HEK293 (cell line): Measurements from ENCODE around the gene NID1.
A peak's percentile ranks its signal among the peaks of the same experiment; 100 is the strongest.

Experiments used
- CTCF ChIP-seq: fragments of 450-650 bp; formaldehyde crosslinking; IDR thresholded peaks from 2 replicates; pipeline ENCODE4 v1.5.1; 2016; ENCODE audit warnings: missing biosample characterization, missing genetic modification characterization
- GLIS1 ChIP-seq: fragments of 450-650 bp; formaldehyde crosslinking; IDR thresholded peaks from 2 replicates; pipeline ENCODE4 v1.5.1; 2016; ENCODE audit warnings: missing biosample characterization, missing genetic modification characterization
- INSM2 ChIP-seq: fragments of 450-650 bp; formaldehyde crosslinking; IDR thresholded peaks from 2 replicates; pipeline ENCODE4 v1.5.1; 2016; ENCODE audit warnings: missing biosample characterization, missing genetic modification characterization
- KLF16 ChIP-seq: fragments of 450-650 bp; formaldehyde crosslinking; IDR thresholded peaks from 2 replicates; pipeline ENCODE4 v1.5.1; 2017; ENCODE audit warnings: missing biosample characterization, missing genetic modification characterization
- KLF7 ChIP-seq: fragments of 450-650 bp; formaldehyde crosslinking; IDR thresholded peaks from 2 replicates; pipeline ENCODE4 v1.5.1; 2016; ENCODE audit warnings: missing biosample characterization, missing genetic modification characterization, borderline replicate concordance
- OSR2 ChIP-seq: fragments of 450-650 bp; formaldehyde crosslinking; IDR thresholded peaks from 2 replicates; pipeline ENCODE4 v1.5.1; 2016; ENCODE audit warnings: missing biosample characterization, missing genetic modification characterization
- RBAK ChIP-seq: fragments of 450-650 bp; formaldehyde crosslinking; IDR thresholded peaks from 2 replicates; pipeline ENCODE4 v1.5.1; 2016; ENCODE audit warnings: missing biosample characterization, missing genetic modification characterization
- TSHZ1 ChIP-seq: fragments of 450-650 bp; formaldehyde crosslinking; IDR thresholded peaks from 2 replicates; pipeline ENCODE4 v1.5.1; 2016; ENCODE audit warnings: missing biosample characterization, missing genetic modification characterization, borderline replicate concordance
- YY1 ChIP-seq: fragments of 450-650 bp; formaldehyde crosslinking; IDR thresholded peaks from 2 replicates; pipeline ENCODE4 v1.5.1; 2018; ENCODE audit warnings: missing biosample characterization, missing genetic modification characterization
- ZBTB7A ChIP-seq: fragments of 450-650 bp; formaldehyde crosslinking; IDR thresholded peaks from 2 replicates; pipeline ENCODE4 v1.5.1; 2016; ENCODE audit warnings: low read depth, missing biosample characterization, missing genetic modification characterization
- ZEB2 ChIP-seq: fragments of 450-650 bp; formaldehyde crosslinking; IDR thresholded peaks from 2 replicates; pipeline ENCODE4 v1.5.1; 2016; ENCODE audit warnings: missing biosample characterization, missing genetic modification characterization
- ZFP37 ChIP-seq: fragments of 450-650 bp; formaldehyde crosslinking; IDR thresholded peaks from 2 replicates; pipeline ENCODE4 v1.5.1; 2016; ENCODE audit warnings: missing biosample characterization, missing genetic modification characterization
- ZFP69B ChIP-seq: fragments of 450-650 bp; formaldehyde crosslinking; IDR thresholded peaks from 2 replicates; pipeline ENCODE4 v1.5.1; 2016; ENCODE audit warnings: missing biosample characterization, missing genetic modification characterization
- ZNF133 ChIP-seq: fragments of 450-650 bp; formaldehyde crosslinking; IDR thresholded peaks from 2 replicates; pipeline ENCODE4 v1.5.1; 2016; ENCODE audit warnings: missing biosample characterization, missing genetic modification characterization
- ZNF16 ChIP-seq: fragments of 450-650 bp; formaldehyde crosslinking; IDR thresholded peaks from 2 replicates; pipeline ENCODE4 v1.5.1; 2016; ENCODE audit warnings: low read depth, missing biosample characterization, missing genetic modification characterization
- ZNF18 ChIP-seq: fragments of 450-650 bp; formaldehyde crosslinking; IDR thresholded peaks from 2 replicates; pipeline ENCODE4 v1.5.1; 2016; ENCODE audit warnings: missing biosample characterization, missing genetic modification characterization
- ZNF239 ChIP-seq: fragments of 450-650 bp; formaldehyde crosslinking; IDR thresholded peaks from 2 replicates; pipeline ENCODE4 v1.5.1; 2016; ENCODE audit warnings: missing biosample characterization, missing genetic modification characterization
- ZNF248 ChIP-seq: fragments of 450-650 bp; formaldehyde crosslinking; IDR thresholded peaks from 2 replicates; pipeline ENCODE4 v1.5.1; 2017; ENCODE audit warnings: missing biosample characterization, missing genetic modification characterization
- ZNF311 ChIP-seq: fragments of 450-650 bp; formaldehyde crosslinking; IDR thresholded peaks from 2 replicates; pipeline ENCODE4 v1.5.1; 2017; ENCODE audit warnings: missing biosample characterization, missing genetic modification characterization, borderline replicate concordance
- ZNF391 ChIP-seq: fragments of 450-650 bp; formaldehyde crosslinking; IDR thresholded peaks from 2 replicates; pipeline ENCODE4 v1.5.1; 2016; ENCODE audit warnings: low read depth, missing biosample characterization, missing genetic modification characterization, borderline replicate concordance
- ZNF404 ChIP-seq: fragments of 450-650 bp; formaldehyde crosslinking; IDR thresholded peaks from 2 replicates; pipeline ENCODE4 v1.5.1; 2017; ENCODE audit warnings: missing biosample characterization, missing genetic modification characterization
- ZNF529 ChIP-seq: fragments of 450-650 bp; formaldehyde crosslinking; IDR thresholded peaks from 2 replicates; pipeline ENCODE4 v1.5.1; 2017; ENCODE audit warnings: missing genetic modification characterization, missing biosample characterization; ENCODE audit not compliant: insufficient replicate concordance
- ZNF544 ChIP-seq: fragments of 450-650 bp; formaldehyde crosslinking; IDR thresholded peaks from 2 replicates; pipeline ENCODE4 v1.5.0; 2017; ENCODE audit warnings: missing biosample characterization, missing genetic modification characterization
- ZNF704 ChIP-seq: fragments of 450-650 bp; formaldehyde crosslinking; IDR thresholded peaks from 2 replicates; pipeline ENCODE4 v1.5.1; 2016; ENCODE audit warnings: missing biosample characterization, missing genetic modification characterization
- ZNF76 ChIP-seq: fragments of 450-650 bp; formaldehyde crosslinking; IDR thresholded peaks from 2 replicates; pipeline ENCODE4; 2016; ENCODE audit warnings: low read depth, missing biosample characterization, missing genetic modification characterization, borderline replicate concordance
- ZNF777 ChIP-seq: fragments of 450-650 bp; formaldehyde crosslinking; IDR thresholded peaks from 2 replicates; pipeline ENCODE4 v1.5.1; 2017; ENCODE audit warnings: missing biosample characterization, missing genetic modification characterization, borderline replicate concordance
- ZNF791 ChIP-seq: fragments of 450-650 bp; formaldehyde crosslinking; IDR thresholded peaks from 2 replicates; pipeline ENCODE4 v1.5.1; 2016; ENCODE audit warnings: missing biosample characterization, missing genetic modification characterization
- ZSCAN18 ChIP-seq: fragments of 450-650 bp; formaldehyde crosslinking; IDR thresholded peaks from 2 replicates; pipeline ENCODE4 v1.5.1; 2016; ENCODE audit warnings: missing biosample characterization, missing genetic modification characterization

The NID1 gene

GRCh38 chr1:236064674-236065508, at the start of gene NID1 (continued):
- TF ChIP-seq TSHZ1 (tag by site-specific recombination) (peak; percentile 18; the same call in 1 of the 2 replicates), ZNF777 (tag by site-specific recombination) (no peak), CTCF (tag by site-specific recombination) (peak; percentile 97), ZNF544 (tag by site-specific recombination) (no peak), ZNF248 (tag by site-specific recombination) (no peak), ZFP69B (tag by site-specific recombination) (peak; percentile 59; the same call in 1 of the 2 replicates), ZFP37 (peak; percentile 95), ZNF391 (tag by site-specific recombination) (peak; percentile 15; the same call in 1 of the 2 replicates), ZSCAN18 (no peak), ZNF704 (tag by site-specific recombination) (no peak), YY1 (tag by site-specific recombination) (peak; percentile 89), ZEB2 (tag by site-specific recombination) (peak; percentile 94), OSR2 (tag by site-specific recombination) (no peak), ZNF133 (no peak), GLIS1 (tag by site-specific recombination) (peak; percentile 71), ZNF18 (tag by site-specific recombination) (peak; percentile 87), ZBTB7A (tag by site-specific recombination) (no peak), INSM2 (tag by site-specific recombination) (no peak; the same call in none of the 2 replicates), ZNF791 (tag by site-specific recombination) (no peak), ZNF16 (tag by site-specific recombination) (no peak), KLF7 (tag by site-specific recombination) (no peak; the same call in 1 of the 2 replicates), ZNF76 (tag by site-specific recombination) (peak; percentile 85), RBAK (tag by site-specific recombination) (no peak), ZNF404 (tag by site-specific recombination) (no peak), ZNF529 (tag by site-specific recombination) (no peak), ZNF311 (tag by site-specific recombination) (no peak), KLF16 (peak; percentile 93), ZNF239 (tag by site-specific recombination) (no peak)
